Neural crest cell (in vitro differentiated cells): ENCODE data around the gene SMAD6. TPM values are rescaled to one million over a fixed set of nuclear protein-coding genes. Genes with fewer than 3 reads are reported as not detected.

Experiments used
- DNase-seq: peaks from one replicate; pipeline ENCODE4 v3.0.0; 2021; ENCODE audit warnings: low read depth, mixed read lengths, low spot score
- H3K27ac Mint-ChIP-seq: one replicate; pipeline ENCODE4 v1.8.0; 2021; ENCODE audit warnings: mild to moderate bottlenecking, mixed read lengths; ENCODE audit not compliant: unreplicated experiment
- H3K27me3 Mint-ChIP-seq: 2 replicates; pipeline ENCODE4 v1.8.0; 2021; ENCODE audit warnings: low read depth, mild to moderate bottlenecking, mixed read lengths
- H3K36me3 Mint-ChIP-seq: 2 replicates; pipeline ENCODE4 v1.8.0; 2021; ENCODE audit warnings: low read depth, mild to moderate bottlenecking, mixed read lengths
- H3K4me1 Mint-ChIP-seq: 2 replicates; pipeline ENCODE4 v1.8.0; 2021; ENCODE audit warnings: mixed read lengths
- H3K4me3 Mint-ChIP-seq: one replicate; pipeline ENCODE4 v1.8.0; 2021; ENCODE audit warnings: mild to moderate bottlenecking, mixed read lengths
- H3K9me3 Mint-ChIP-seq: 2 replicates; pipeline ENCODE4 v1.8.0; 2021; ENCODE audit warnings: mixed read lengths
- CTCF ChIP-seq: fragments of 200-600 bp; sonication (generic); conservative IDR thresholded peaks from 2 replicates; pipeline ENCODE4 v1.5.0; 2021; ENCODE audit warnings: antibody characterized with exemption, mild to moderate bottlenecking
- total RNA-seq: library from RNA; stranded (reverse); gene quantifications from 2 replicates; pipeline ENCODE4 v1.2.1, GENCODE V29; 2021

The SMAD6 gene
- total RNA-seq, 1 donor from 2014 or later, result 4.7 TPM

- no peaks in the 10 kb centered on the region for H3K27me3 Mint-ChIP-seq
- peaks cover 19% of the 10 kb centered on the region for H3K4me1 Mint-ChIP-seq
- H3K4me3 Mint-ChIP-seq, result no peak overlapping the region
- H3K27ac Mint-ChIP-seq, result no peak overlapping the region
- no peaks in the 10 kb centered on the region for H3K36me3 Mint-ChIP-seq
- H3K9me3 Mint-ChIP-seq, result peaks cover 3% of the 10 kb centered on the region
- no peak for DNase-seq
- no peak for TF ChIP-seq CTCF
Measured at GRCh38 chr15:66670175-66670574, 31.9 kb upstream of the SMAD6 start.

GRCh38 chr15:66670762-66671580 is 31.1 kb upstream of the SMAD6 start:
- Mint-ChIP-seq H3K4me1 (peaks cover 19% of the 10 kb centered on the region), H3K27me3 (no peaks in the 10 kb centered on the region), H3K9me3 (peaks cover 3% of the 10 kb centered on the region), H3K27ac (peak overlapping the region; percentile 70), H3K36me3 (no peaks in the 10 kb centered on the region), H3K4me3 (no peak overlapping the region)
- TF ChIP-seq CTCF, result no peak
- no peak for DNase-seq

- DNase-seq, result no peak
- H3K27me3 Mint-ChIP-seq, result no peaks in the 10 kb centered on the region
- peaks cover 19% of the 10 kb centered on the region for H3K4me1 Mint-ChIP-seq
- H3K4me3 Mint-ChIP-seq, result no peak overlapping the region
- peaks cover 2% of the 10 kb centered on the region for H3K9me3 Mint-ChIP-seq
- H3K27ac Mint-ChIP-seq, result no peak overlapping the region
- no peak for TF ChIP-seq CTCF
- no peaks in the 10 kb centered on the region for H3K36me3 Mint-ChIP-seq
Measured at GRCh38 chr15:66672867-66673266, 29.2 kb upstream of the SMAD6 start.

- DNase-seq, result peak; percentile 67
- no peak for TF ChIP-seq CTCF
- Mint-ChIP-seq H3K4me1 (peaks cover 19% of the 10 kb centered on the region), H3K4me3 (no peak overlapping the region), H3K27me3 (no peaks in the 10 kb centered on the region), H3K27ac (no peak overlapping the region), H3K9me3 (no peaks in the 10 kb centered on the region), H3K36me3 (no peaks in the 10 kb centered on the region)
Measured at GRCh38 chr15:66673410-66674322, 28.4 kb upstream of the SMAD6 start.

- no peak for TF ChIP-seq CTCF
- peaks cover 25% of the 10 kb centered on the region for H3K4me1 Mint-ChIP-seq
- H3K9me3 Mint-ChIP-seq, result no peaks in the 10 kb centered on the region
- no peak for DNase-seq
- no peak overlapping the region for H3K4me3 Mint-ChIP-seq
- H3K36me3 Mint-ChIP-seq, result no peaks in the 10 kb centered on the region
- no peaks in the 10 kb centered on the region for H3K27me3 Mint-ChIP-seq
- H3K27ac Mint-ChIP-seq, result no peak overlapping the region
Measured at GRCh38 chr15:66674756-66675155, 27.3 kb upstream of the SMAD6 start.
